ENCODE results near the gene PCGF3.

DNA sequence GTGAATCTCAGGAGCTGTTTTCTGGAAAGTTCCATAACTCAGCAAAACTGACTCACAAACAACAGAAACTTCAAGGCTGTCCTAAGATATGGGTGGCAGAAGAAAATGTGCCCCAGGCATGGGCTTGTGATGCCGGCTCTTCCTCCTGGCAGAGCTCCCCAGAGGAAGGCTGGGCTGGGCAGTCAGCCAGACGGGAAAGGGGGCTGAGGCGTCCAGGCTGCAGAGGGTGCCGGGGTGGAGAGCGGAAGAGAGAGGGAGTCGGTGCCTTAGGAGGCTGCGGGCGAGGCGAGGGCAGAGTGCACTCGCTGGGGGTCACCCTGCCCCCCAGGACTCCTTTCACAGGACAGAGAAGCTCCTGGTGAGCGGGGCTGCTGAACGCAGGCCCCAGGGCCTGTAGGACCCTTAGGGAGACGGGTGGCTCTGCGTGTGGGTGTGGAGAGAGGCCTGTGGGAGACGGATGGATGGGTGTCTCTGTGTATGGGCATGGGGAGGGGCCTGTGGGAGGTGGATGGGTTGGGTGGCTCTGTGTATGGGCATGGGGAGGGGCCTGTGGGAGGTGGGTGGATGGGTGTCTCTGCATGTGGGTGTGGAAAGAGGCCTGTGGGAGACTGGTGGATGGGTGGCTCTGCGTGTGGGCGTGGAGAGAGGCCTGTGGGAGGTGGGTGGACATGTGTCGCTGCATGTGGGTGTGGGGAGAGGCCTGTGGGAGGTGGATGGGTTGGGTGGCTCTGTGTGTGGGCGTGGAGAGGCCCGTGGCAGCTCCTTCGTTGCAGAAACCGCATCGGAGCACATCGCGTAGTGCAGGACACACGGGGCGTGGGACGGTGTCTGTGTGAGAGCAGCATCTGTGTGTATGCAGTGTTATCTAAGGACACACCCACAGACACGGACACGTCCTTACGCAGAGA lies 15.9 kb downstream of the PCGF3 start:
- TF ChIP-seq POLR2A (IDR thresholded peaks at IDR 0.05) (no peak), EP300 (IDR thresholded peaks at IDR 0.05; ENCODE audit: low read depth) (no peak)
- TF ChIP-seq, protein P1, sequence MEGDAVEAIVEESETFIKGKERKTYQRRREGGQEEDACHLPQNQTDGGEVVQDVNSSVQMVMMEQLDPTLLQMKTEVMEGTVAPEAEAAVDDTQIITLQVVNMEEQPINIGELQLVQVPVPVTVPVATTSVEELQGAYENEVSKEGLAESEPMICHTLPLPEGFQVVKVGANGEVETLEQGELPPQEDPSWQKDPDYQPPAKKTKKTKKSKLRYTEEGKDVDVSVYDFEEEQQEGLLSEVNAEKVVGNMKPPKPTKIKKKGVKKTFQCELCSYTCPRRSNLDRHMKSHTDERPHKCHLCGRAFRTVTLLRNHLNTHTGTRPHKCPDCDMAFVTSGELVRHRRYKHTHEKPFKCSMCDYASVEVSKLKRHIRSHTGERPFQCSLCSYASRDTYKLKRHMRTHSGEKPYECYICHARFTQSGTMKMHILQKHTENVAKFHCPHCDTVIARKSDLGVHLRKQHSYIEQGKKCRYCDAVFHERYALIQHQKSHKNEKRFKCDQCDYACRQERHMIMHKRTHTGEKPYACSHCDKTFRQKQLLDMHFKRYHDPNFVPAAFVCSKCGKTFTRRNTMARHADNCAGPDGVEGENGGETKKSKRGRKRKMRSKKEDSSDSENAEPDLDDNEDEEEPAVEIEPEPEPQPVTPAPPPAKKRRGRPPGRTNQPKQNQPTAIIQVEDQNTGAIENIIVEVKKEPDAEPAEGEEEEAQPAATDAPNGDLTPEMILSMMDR (IDR thresholded peaks at IDR 0.05) = no peak

Data from transverse colon (tissue), 3 donors.